B cell (primary cell): ENCODE data around the gene UBE2G2. TPM values are rescaled to one million over a fixed set of nuclear protein-coding genes. Genes with fewer than 3 reads are reported as not detected.

Experiments used
- ATAC-seq: fragments of 200-7000 bp; cut with Tn5 transposase; one replicate; pipeline ENCODE4 v1.10.0; 2021; ENCODE audit warnings: low read depth, mild to moderate bottlenecking, moderate number of reproducible peaks, moderate library complexity
- CTCF ChIA-PET: fragments of 350-600 bp; sonication (Branson Sonifier 250); formaldehyde crosslinking; loops from one replicate; lab custom pipeline; 2021; ENCODE audit warnings: antibody characterized with exemption, inconsistent platforms; lab: Charles Lee
- POLR2A ChIA-PET: fragments of 350-600 bp; sonication (Branson Sonifier 250); formaldehyde crosslinking; loops from one replicate; lab custom pipeline; 2021; ENCODE audit warnings: antibody characterized with exemption; lab: Charles Lee
- DNase-seq: peaks from one replicate; pipeline ENCODE4 v3.0.0; 2013
- H2AFZ ChIP-seq: 2 replicates; pipeline ENCODE4 v1.6.1; 2012; ENCODE audit warnings: mild to moderate bottlenecking, low read depth, low read length; ENCODE audit not compliant: insufficient read depth, poor library complexity, severe bottlenecking
- H3K27ac ChIP-seq, 2 donors: 1 replicate in 1 of 2; 2 replicates in 1 of 2; pipeline ENCODE4 v1.5.1; 2012 to 2013; ENCODE audit warnings: low read length in 2 of 2, mild to moderate bottlenecking in 2 of 2, moderate library complexity in 1 of 2
- H3K27me3 ChIP-seq, 4 experiments: fragments of 200-600 bp in 1 of 4; sonication (generic) in 1 of 4; replicated peaks in 1 of 4; 1 replicate in 2 of 4; 2 replicates in 2 of 4; pipeline versions ENCODE4 v1.6.1 to v1.7.0; 2013 to 2016; ENCODE audit warnings: low read length in 3 of 4, mild to moderate bottlenecking in 2 of 4, mixed read lengths in 1 of 4, moderate library complexity in 1 of 4; ENCODE audit not compliant: insufficient read depth in 4 of 4, control insufficient read depth in 3 of 4; ENCODE audit errors: control extremely low read depth in 1 of 4
- H3K36me3 ChIP-seq, 2 experiments: replicated peaks in 1 of 2; 1 replicate in 1 of 2; 2 replicates in 1 of 2; pipeline versions ENCODE4 v1.6.1 to v1.7.1; 2013; ENCODE audit warnings: low read length in 1 of 2; ENCODE audit not compliant: insufficient read depth in 2 of 2, control insufficient read depth in 1 of 2; ENCODE audit errors: control extremely low read depth in 1 of 2, extremely low read depth in 1 of 2
- H3K4me1 ChIP-seq, 2 donors: fragments of 200-600 bp in 1 of 2; sonication (generic) in 1 of 2; 1 replicate in 1 of 2; 2 replicates in 1 of 2; pipeline versions ENCODE4 v1.5.1 to v1.6.1; 2013 to 2017; ENCODE audit warnings: low read length in 2 of 2; ENCODE audit not compliant: control insufficient read depth in 2 of 2, insufficient read depth in 2 of 2
- H3K4me2 ChIP-seq: replicated peaks from 2 replicates; pipeline ENCODE3; 2012; ENCODE audit warnings: mild to moderate bottlenecking, low read depth, low read length; ENCODE audit not compliant: poor library complexity, severe bottlenecking
- H3K4me3 ChIP-seq, 5 experiments: fragments of 200-600 bp in 1 of 5; sonication (generic) in 1 of 5; 1 replicate in 3 of 5; 2 replicates in 2 of 5; pipeline versions ENCODE4 v1.5.1 to v1.7.0; 2011 to 2016; ENCODE audit warnings: low read length in 4 of 5, mild to moderate bottlenecking in 4 of 5, low read depth in 2 of 5, control low read depth in 1 of 5, moderate library complexity in 1 of 5; ENCODE audit not compliant: insufficient read depth in 1 of 5; ENCODE audit errors: control extremely low read depth in 1 of 5, extremely low read depth in 1 of 5
- H3K79me2 ChIP-seq: fragments of 200-600 bp; sonication (generic); one replicate; pipeline ENCODE4 v1.6.0; 2016; ENCODE audit warnings: low read length; ENCODE audit not compliant: control insufficient read depth, insufficient read depth
- H3K9ac ChIP-seq: fragments of 200-600 bp; sonication (generic); 2 replicates; pipeline ENCODE4 v1.6.1; 2017; ENCODE audit warnings: mild to moderate bottlenecking, low read length, moderate library complexity
- H3K9me3 ChIP-seq, 3 donors: one replicate each; pipeline versions ENCODE4 v1.6.1 to v1.7.1; 2013; ENCODE audit warnings: low read length in 2 of 3; ENCODE audit not compliant: control insufficient read depth in 2 of 3, insufficient read depth in 1 of 3; ENCODE audit errors: control extremely low read depth in 1 of 3
- H4K20me1 ChIP-seq: 2 replicates; pipeline ENCODE4 v1.6.0; 2012; ENCODE audit warnings: mild to moderate bottlenecking, low read length; ENCODE audit not compliant: insufficient read depth, control insufficient read depth, poor library complexity, severe bottlenecking
- H3K27ac Mint-ChIP-seq: one replicate; pipeline ENCODE4 v1.8.0; 2021; ENCODE audit warnings: mixed read lengths
- H3K27me3 Mint-ChIP-seq: one replicate; pipeline ENCODE4 v1.8.0; 2021; ENCODE audit warnings: mixed read lengths
- H3K4me1 Mint-ChIP-seq: one replicate; pipeline ENCODE4 v1.8.0; 2021; ENCODE audit warnings: mixed read lengths
- H3K4me3 Mint-ChIP-seq: one replicate; pipeline ENCODE4 v1.8.0; 2021; ENCODE audit warnings: mixed read lengths
- H3K9me3 Mint-ChIP-seq: one replicate; pipeline ENCODE4 v1.8.0; 2022; ENCODE audit warnings: mixed read lengths; ENCODE audit not compliant: insufficient read depth
- CTCF ChIP-seq: fragments of 200-600 bp; IDR thresholded peaks from one replicate; pipeline ENCODE4 v1.8.0; 2022; ENCODE audit warnings: antibody characterized with exemption, mild to moderate bottlenecking
- EZH2 ChIP-seq: IDR thresholded peaks from 2 replicates; pipeline ENCODE4 v1.6.1; 2012; ENCODE audit warnings: borderline replicate concordance, low read depth, mild to moderate bottlenecking, moderate library complexity, low read length; ENCODE audit not compliant: insufficient read depth, poor library complexity, severe bottlenecking
- WGBS: methylation state at CpG from one replicate; pipeline ENCODE4 v1.1.5; 2013; ENCODE audit warnings: missing lambda C conversion rate; ENCODE audit not compliant: insufficient coverage; 5-methylcytosine and 5-hydroxymethylcytosine counted together
- intact Hi-C: fragments of 100-400 bp; cut with micrococcal nuclease; formaldehyde crosslinking; loops from one replicate; pipeline ENCODE4 v1.10.0; 2022
- polyA plus RNA-seq: library from polyadenylated mRNA; depleted of rRNA; stranded (reverse); fragments of >200 nt; gene quantifications from 2 replicates; pipeline ENCODE4 v1.2.3, GENCODE V29; 2012
- total RNA-seq, 2 donors: library from RNA; stranded (reverse); fragments of 120-200 nt in 1 of 2; gene quantifications; 1 replicate in 1 of 2; 2 replicates in 1 of 2; pipeline versions ENCODE4 v1.2.3 to v1.2.4, GENCODE V29; 2013 to 2022

The UBE2G2 gene
- total and polyA plus RNA-seq, 2 donors (not counting 1 experiment from before 2014, with no cell fraction given) = 96.4 to 109 TPM

GRCh38 chr21:44734841-44735240 lies 66.8 kb downstream of the UBE2G2 start:
- Histone ChIP-seq H3K4me3 (no peak overlapping the region), H3K79me2 (no peaks in the 10 kb centered on the region), H3K9me3 (peaks cover 2 to 56% (median 21%) of the 10 kb centered on the region in 3 donors), H2AFZ (no peak overlapping the region), H3K27ac (no peak overlapping the region), H3K36me3 (no peaks in the 10 kb centered on the region), H3K9ac (no peak overlapping the region), H3K27me3 (peaks cover 0 to 6% (median 0%) of the 10 kb centered on the region in 4 experiments), H3K4me1 (no peaks in the 10 kb centered on the region), H4K20me1 (no peaks in the 10 kb centered on the region), H3K4me2 (no peak overlapping the region)
- intact Hi-C loops = no loop called here
- Mint-ChIP-seq H3K4me3 (no peak overlapping the region), H3K27me3 (peaks cover 15% of the 10 kb centered on the region), H3K27ac (no peak overlapping the region), H3K9me3 (no peaks in the 10 kb centered on the region), H3K4me1 (no peaks in the 10 kb centered on the region)
- DNase-seq (no peak), ATAC-seq (no peak)
- ChIA-PET POLR2A (no interaction called here), CTCF (no interaction called here)
- no peak for TF ChIP-seq EZH2
- no peak for TF ChIP-seq CTCF
- over 99% methylated on average over 16 of the region's 17 CpGs for WGBS

- Histone ChIP-seq H3K27ac (no peak overlapping the region), H2AFZ (no peak overlapping the region), H3K9me3 (peaks cover 2 to 51% (median 18%) of the 10 kb centered on the region in 3 donors), H3K79me2 (no peaks in the 10 kb centered on the region), H3K4me3 (no peak overlapping the region), H3K4me1 (no peaks in the 10 kb centered on the region), H4K20me1 (no peaks in the 10 kb centered on the region), H3K36me3 (no peaks in the 10 kb centered on the region), H3K9ac (no peak overlapping the region), H3K27me3 (peaks cover 0 to 6% (median 0%) of the 10 kb centered on the region in 4 experiments), H3K4me2 (no peak overlapping the region)
- DNase-seq (no peak), ATAC-seq (no peak)
- H3K4me3 Mint-ChIP-seq = no peak overlapping the region
- TF ChIP-seq EZH2 = no peak
- TF ChIP-seq CTCF = no peak
- no peaks in the 10 kb centered on the region for H3K4me1 Mint-ChIP-seq
- POLR2A ChIA-PET = no interaction called here
- H3K27me3 Mint-ChIP-seq = peaks cover 15% of the 10 kb centered on the region
- H3K27ac Mint-ChIP-seq = no peak overlapping the region
- intact Hi-C loops = no loop called here
- WGBS = 91% methylated on average over 16 of the region's 21 CpGs
- no peaks in the 10 kb centered on the region for H3K9me3 Mint-ChIP-seq
- CTCF ChIA-PET = no interaction called here
Observed at GRCh38 chr21:44734026-44734745, 67.4 kb downstream of the UBE2G2 start.
